ENCODE measurements around the gene CFAP73.

CFAP73 gene

DNA sequence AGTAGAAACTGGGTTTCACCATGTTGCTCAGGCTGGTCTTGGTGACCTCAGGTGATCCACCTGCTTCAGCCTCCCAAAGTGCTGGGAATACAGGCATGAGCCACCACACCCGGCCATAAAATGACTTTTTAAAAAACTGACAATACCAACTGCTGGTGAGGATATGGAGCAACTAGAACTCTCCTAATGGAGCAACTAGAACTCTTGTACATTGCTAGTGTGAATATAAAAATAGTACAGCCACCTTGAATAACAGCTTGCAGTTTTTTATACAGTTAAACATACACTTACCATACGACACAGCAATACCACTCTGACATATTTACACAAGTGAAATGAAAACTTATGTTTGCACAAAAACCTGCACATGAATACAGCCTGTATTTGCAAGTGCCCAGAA lies 2.5 kb upstream of the CFAP73 start:
- H3K27me3 Mint-ChIP-seq (ENCODE audit: low read depth), result peaks cover 34% of the 10 kb centered on the region
- TF ChIP-seq, protein P1, sequence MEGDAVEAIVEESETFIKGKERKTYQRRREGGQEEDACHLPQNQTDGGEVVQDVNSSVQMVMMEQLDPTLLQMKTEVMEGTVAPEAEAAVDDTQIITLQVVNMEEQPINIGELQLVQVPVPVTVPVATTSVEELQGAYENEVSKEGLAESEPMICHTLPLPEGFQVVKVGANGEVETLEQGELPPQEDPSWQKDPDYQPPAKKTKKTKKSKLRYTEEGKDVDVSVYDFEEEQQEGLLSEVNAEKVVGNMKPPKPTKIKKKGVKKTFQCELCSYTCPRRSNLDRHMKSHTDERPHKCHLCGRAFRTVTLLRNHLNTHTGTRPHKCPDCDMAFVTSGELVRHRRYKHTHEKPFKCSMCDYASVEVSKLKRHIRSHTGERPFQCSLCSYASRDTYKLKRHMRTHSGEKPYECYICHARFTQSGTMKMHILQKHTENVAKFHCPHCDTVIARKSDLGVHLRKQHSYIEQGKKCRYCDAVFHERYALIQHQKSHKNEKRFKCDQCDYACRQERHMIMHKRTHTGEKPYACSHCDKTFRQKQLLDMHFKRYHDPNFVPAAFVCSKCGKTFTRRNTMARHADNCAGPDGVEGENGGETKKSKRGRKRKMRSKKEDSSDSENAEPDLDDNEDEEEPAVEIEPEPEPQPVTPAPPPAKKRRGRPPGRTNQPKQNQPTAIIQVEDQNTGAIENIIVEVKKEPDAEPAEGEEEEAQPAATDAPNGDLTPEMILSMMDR (IDR thresholded peaks at IDR 0.05; ENCODE audit: unreplicated experiment in 3 of 3), result no peak
- H3K4me1 Mint-ChIP-seq, result peaks cover 5% of the 10 kb centered on the region
- H3K27ac Mint-ChIP-seq, result no peak overlapping the region
- no peaks in the 10 kb centered on the region for H3K36me3 Mint-ChIP-seq (ENCODE audit: low read depth)
- no peak overlapping the region for H3K4me3 Mint-ChIP-seq
- peaks cover 11% of the 10 kb centered on the region for H3K9me3 Mint-ChIP-seq

DNA sequence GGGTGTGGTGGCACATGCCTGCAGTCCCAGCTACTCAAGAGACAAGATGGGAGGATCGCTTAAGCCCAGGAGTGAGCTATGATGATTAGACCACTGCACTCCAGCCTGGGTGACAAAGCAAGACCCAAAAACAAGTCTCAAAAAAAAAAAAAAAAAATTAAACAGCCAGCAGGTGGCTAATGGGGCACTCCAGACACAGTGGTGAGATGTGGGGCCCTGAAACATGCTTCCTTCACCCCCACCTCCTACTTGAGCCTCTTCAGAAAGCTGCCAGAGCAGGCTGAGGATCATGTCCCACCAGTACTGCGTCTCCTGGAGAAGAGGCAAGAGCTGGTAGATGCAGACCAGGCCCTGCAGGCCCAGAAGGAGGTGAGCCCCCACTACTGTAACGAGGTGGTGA lies 2.1 kb downstream of the CFAP73 start:
- Mint-ChIP-seq H3K27ac (no peak overlapping the region), H3K36me3 (ENCODE audit: low read depth) (no peaks in the 10 kb centered on the region), H3K27me3 (ENCODE audit: low read depth) (peaks cover 72% of the 10 kb centered on the region), H3K4me1 (peaks cover 10% of the 10 kb centered on the region), H3K4me3 (peak overlapping the region in 2 of 3 experiments; percentile 64 to 74), H3K9me3 (peaks cover 5% of the 10 kb centered on the region)
- TF ChIP-seq, protein P1 (IDR thresholded peaks at IDR 0.05; ENCODE audit: unreplicated experiment in 3 of 3), result no peak

DNA sequence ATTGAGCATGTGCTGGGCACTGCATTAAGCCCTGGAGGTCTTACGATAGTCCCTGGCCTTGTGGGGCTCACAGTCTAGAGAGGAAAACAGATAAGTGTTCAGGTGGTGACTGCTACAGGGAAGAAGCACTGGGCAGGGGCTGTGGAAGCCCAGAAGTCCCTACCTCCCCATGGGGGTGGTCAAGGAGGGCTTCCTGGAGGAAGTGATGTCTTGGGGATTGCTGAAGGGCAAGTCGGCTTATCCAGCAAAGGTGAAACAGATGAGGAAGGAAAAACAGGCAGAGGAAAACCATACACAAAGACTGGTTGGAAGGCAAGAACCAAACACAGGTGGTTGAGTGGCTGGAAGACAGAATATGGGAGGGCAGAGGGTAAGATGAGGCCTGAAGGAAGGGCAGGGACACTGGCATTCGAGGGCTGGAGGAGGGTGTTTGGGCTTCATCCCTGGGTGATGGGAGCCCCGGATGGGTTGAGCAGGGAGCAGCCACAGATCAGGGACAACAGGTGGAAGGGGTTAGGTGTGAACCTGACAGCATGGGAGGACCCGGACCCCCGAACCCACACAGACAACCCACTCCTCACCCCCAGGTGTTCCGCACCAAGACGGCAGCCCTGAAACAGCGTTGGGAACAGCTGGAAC lies 2.8 kb downstream of the CFAP73 start:
- Mint-ChIP-seq H3K9me3 (peaks cover 3% of the 10 kb centered on the region), H3K27me3 (ENCODE audit: low read depth) (peaks cover 72% of the 10 kb centered on the region), H3K4me1 (peaks cover 10% of the 10 kb centered on the region), H3K27ac (no peak overlapping the region), H3K36me3 (ENCODE audit: low read depth) (peaks cover 5% of the 10 kb centered on the region), H3K4me3 (peak overlapping the region; percentile 35 to 74 (median 64))
- TF ChIP-seq, protein P1 (IDR thresholded peaks at IDR 0.05; ENCODE audit: unreplicated experiment in 3 of 3), result no peak

DNA sequence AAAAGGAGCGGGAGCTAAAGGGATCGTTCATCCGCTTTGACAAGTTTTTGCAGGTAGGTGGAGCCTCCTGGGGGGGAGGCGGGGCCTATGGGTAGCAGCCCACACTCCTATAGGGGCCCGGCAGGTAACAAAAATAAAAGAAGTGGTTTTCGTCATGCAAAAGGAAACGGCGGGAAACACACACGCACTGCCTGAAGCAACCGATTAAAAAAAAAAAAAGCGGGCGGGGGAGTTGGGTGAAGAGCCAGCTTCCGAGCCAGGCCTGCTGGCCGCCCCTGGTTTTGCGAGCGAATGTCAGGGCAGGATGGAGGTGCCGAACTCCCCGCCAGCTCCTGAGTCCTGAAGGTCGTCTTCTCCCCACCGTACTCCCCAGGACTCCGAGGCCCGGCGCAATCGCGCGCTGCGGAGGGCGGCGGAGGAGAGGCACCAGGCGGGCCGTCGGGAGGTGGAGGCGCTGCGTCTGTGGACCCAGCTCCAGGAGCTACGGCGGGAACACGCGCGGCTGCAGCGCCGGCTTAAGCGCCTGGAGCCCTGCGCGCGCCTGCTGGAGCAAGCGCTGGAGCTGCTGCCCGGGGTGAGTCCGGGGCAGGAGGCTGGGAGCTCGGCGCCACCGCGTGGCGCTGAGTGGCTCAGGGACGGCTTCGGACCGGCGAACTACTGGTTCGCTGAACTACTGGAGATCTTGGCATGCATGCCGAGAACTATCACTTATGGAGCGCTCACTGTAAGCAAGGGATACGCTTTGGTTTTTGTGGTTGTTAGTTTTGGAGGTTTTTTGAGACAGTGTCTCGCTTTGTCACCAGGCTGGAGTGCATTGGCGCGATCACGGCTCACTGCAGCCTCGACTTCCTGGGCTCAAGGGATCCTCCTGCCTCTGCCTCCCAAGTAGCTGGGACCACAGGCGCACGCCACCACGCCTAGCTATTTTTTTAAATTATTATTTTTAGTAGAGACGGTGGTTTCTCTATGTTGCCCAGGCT lies 3.6 kb downstream of the CFAP73 start:
- no peak overlapping the region for H3K27ac Mint-ChIP-seq
- peak overlapping the region; percentile 38 to 74 (median 64) for H3K4me3 Mint-ChIP-seq
- peaks cover 10% of the 10 kb centered on the region for H3K4me1 Mint-ChIP-seq
- H3K27me3 Mint-ChIP-seq (ENCODE audit: low read depth), result peaks cover 69% of the 10 kb centered on the region
- H3K9me3 Mint-ChIP-seq, result no peaks in the 10 kb centered on the region
- TF ChIP-seq, protein P1 (IDR thresholded peaks at IDR 0.05; ENCODE audit: unreplicated experiment in 3 of 3), result peak; percentile 35 to 48 (median 48)
- H3K36me3 Mint-ChIP-seq (ENCODE audit: low read depth), result peaks cover 11% of the 10 kb centered on the region

DNA sequence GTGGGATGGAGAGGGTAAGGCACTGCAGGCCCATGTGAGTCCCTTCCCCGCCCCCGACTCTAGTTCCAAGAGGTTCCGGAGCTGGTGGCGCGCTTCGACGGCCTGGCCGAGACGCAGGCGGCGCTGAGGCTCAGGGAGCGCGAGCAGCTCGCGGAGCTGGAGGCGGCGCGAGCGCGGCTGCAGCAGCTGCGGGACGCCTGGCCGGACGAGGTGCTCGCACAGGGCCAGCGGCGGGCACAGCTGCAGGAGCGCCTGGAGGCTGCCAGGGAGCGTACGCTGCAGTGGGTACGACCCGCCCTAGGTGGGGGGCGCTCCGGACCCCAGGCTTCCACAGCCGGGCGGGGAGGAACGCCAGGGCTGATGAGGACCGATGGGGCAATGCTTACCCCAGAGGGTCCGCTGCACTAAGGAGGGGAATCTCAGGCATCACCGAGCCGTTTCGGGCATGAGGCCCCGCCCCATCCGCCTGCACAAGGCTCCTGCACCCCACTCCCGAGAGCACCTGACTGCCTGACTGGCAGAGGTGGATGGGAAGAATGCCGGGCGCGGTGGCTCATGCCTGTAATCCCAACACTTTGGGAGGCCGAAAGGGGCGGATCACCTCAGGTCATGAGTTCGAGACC lies 4.9 kb downstream of the CFAP73 start:
- Mint-ChIP-seq H3K4me3 (peak overlapping the region in 1 of 3 experiments; percentile 74), H3K36me3 (ENCODE audit: low read depth) (peaks cover 18% of the 10 kb centered on the region), H3K9me3 (no peaks in the 10 kb centered on the region), H3K27me3 (ENCODE audit: low read depth) (peaks cover 69% of the 10 kb centered on the region), H3K27ac (no peak overlapping the region), H3K4me1 (peaks cover 10% of the 10 kb centered on the region)
- TF ChIP-seq, protein P1 (IDR thresholded peaks at IDR 0.05; ENCODE audit: unreplicated experiment in 3 of 3), result no peak
